HG03575 (cell line): Measurements from ENCODE around the gene PTPN11.
"Not testable (repeated sequence)": the region's sequence is repeated elsewhere in the genome, so short reads cannot be mapped to it uniquely, and the experiment has no call there.

Experiments
- ATAC-seq: cut with Tn5 transposase; IDR thresholded peaks from one replicate; pipeline ENCODE4 v1.9.1; 2021; ENCODE audit not compliant: unreplicated experiment, insufficient number of reproducible peaks, low FRiP score; ENCODE audit errors: extremely low read depth

Gene PTPN11

DNA sequence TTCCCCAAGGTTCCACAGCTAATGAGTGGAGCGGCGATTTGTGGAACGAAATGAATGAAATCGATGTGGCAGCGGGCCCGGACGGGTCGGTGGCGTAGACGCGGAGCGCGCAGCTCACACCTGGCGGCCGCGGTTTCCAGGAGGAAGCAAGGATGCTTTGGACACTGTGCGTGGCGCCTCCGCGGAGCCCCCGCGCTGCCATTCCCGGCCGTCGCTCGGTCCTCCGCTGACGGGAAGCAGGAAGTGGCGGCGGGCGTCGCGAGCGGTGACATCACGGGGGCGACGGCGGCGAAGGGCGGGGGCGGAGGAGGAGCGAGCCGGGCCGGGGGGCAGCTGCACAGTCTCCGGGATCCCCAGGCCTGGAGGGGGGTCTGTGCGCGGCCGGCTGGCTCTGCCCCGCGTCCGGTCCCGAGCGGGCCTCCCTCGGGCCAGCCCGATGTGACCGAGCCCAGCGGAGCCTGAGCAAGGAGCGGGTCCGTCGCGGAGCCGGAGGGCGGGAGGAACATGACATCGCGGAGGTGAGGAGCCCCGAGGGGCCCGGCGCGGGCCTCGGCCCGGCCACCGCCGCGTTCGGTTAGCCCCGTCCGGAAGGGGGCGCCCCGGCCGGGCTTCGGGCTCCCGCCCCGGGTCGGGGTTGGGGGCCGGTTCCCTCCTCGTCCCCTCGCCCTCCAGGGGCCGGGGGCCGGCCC lies at the start of gene PTPN11:
PTPN11 (plus strand) TSS at position 340 of the 689 bp plus-strand sequence; CDS start at position 505, 165 bp downstream.
- ATAC-seq = no peak

DNA sequence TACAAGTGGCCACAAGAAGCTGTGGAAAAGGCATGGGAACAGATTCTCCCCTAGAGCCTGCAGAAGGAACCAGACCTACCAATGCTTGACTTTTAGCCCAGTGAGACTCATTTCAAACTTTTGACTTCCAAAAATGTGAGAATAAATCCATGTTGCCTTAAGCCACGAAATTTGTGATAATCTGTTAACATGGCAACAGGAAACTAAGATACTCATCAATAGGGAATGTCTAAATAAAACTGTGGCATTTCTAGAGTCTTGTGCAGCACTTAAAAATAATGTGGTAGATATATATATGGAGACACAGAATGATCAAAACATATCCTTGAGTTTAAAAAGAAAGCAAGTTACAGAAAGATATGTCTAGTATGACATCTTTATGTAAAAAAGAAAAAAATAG lies 48.5 kb upstream of the PTPN11 start:
- ATAC-seq = no peak

DNA sequence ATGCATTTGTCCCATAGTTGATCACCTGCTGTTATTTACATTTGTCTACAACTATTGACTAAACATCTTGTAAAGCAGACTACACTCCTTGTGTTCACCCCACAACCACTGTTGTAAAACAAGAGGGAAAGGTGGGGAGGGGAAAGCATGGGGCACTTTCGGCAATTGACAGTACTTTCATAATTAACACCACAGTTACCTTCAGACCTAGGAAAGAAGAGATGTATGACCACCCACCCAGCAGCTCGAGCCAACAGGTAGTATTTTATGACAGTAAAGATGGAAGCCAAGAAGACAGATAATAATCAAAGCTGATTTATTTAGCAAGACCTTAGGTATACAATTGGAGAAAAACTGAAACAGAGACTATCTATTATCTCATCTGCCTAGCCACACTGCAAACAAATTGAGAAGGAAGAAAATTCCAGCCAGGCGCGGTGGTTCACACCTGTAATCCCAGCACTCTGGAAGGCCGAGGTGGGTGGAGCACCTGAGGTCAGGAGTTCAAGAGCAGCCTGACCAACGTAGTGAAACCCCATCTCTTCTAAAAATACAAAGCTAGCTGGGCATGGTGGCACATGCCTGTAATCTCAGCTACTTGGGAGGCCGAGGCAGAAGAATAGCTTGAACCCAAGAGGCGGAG lies 47.8 kb upstream of the PTPN11 start:
- ATAC-seq = no peak

DNA sequence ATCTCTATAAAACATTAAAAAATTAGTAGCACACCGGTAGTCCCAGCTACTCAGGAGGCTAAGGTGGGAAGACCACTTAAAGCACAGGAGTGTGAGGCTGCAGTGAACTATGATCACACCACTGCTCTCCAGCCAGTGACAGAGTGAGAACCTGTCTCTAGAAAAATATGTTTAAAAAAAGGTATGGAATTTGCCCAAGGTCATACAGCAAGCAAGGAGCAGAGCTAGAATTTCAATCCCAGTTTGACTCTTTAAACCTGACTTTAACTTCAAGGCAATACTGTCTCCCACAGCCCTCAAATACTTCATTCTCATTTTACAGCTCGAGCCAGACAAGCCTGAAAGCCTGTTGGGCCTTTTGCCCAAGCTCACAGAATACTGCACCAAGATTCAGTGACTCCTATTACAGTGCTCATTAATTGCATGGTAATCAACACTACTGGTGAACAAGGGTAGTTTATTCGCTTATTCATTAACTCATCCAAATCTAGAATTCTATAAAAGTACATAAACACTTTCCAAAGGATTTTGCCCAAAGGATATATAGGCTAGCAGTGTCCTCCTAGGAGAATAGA lies 44.5 kb upstream of the PTPN11 start:
- no peak for ATAC-seq

DNA sequence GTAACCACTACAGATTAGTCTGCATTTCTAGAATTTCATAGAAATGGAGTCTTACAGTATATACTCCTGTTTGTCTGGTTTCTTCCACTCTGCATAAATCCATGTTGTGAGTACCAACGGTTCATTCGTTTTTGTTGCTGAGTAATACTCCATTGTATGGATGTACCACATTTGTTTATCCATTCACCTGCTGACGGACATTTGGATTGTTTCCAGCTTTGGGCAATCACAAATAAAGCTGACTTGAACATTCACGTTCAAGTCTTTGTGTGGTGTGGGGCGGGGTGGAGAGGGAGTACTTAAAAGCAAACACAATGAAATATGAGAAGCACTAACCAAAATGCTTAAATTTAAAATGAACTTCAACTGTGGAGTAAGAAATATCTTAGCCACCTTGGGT lies 43.6 kb upstream of the PTPN11 start:
- no peak for ATAC-seq

DNA sequence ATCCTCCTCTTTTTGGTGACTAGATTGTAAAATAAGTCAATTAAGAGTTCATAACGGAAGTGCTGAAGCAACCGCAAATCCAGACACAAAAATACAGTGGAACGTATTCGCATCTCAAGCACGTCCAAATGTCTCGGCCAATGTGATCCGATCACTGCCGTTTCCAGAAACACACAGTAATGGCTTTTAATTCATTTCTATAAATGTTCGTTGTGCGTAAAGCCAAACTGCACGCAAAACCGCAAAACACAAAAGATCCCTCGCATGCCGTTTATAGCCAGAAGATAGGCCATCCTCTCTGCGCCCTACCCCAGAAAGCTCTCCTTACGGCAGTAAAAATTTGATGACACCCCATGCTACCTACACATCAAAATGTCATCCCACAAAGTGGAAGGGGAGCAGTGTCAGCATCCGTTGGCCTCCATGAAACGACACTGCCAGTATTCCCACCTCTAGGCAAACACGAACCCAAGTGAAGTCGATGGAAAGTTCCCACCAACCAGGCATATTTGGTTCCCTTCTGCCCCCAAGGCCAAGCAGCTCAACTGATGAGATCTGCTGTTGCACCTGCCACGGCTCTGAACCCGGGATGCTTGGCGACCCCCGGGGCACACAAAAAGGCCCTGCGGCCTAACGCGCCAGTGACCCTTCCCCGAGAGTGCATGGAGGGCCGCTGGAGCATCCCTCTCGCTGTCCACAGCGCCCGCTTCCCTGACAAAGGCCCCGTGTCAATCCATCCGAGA lies 37.9 kb upstream of the PTPN11 start:
- ATAC-seq = no peak

DNA sequence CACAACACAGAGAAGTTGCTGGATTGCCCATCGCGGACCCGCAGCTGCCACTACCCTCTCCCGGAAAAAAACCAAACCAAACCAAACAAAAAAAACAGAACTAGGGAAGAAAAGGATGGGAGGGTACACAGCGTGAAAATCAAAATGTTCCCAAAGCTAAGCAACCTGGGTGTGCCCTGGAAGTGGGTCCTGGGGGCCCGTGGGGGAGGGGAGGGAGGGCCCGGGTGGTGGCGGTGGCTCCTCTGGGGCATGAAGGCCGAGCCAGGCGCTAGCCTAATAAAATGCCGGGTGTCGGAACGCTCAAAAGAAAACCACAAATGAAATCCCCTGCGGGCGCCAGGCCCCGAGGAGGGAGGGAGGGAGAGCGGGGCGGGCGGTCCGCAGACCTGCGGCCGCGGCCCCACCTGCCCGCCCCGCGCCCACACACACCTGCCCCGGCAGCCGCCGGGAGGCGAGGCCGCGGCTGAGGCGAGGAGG lies 37.3 kb upstream of the PTPN11 start:
- ATAC-seq = no peak

DNA sequence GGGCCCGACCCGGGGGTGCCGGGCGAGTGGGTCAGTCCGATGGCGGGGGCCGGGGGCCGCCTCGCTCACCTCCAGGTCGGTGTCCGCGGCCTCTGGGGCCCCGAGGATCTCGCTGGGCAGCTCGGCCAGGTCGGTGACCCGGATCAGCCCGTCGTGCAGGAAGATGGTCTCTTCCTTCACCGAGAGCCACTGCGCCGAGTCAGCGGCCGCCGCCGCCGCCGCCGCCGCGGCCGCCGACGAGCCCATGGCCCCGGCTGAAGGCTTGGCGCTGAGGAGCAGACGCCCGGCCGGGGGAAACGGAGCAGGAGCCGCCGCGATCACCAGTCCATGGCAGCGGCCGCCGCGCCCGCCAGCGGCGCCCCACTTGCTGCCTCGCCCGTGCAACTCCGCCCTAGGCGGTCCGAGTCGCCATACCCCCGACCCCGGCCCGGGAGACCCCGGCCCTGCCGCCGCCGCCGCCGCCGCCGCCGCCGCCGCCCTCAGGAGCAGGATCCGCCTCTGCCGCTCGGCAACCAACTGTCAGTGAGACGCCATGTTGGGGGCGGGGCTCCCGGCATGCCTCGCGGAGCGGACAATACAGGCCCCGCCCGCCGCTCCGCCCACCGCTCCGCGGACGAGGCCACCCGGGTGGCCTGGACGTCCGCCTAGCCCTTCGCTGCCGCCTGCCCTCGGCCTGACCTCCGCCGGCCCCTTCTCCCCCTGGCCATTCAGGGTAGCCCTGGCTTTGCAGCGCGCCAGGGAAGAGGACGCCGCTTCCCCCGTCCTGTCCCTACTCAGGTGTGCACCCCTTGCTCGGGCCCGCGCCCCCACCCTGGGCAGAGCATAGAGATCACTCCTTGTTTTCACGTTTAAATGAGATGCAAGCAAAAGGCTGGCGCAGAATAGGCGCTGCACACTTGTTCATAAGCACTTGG lies 36.6 kb upstream of the PTPN11 start, which contains the start of gene HECTD4:
HECTD4 (minus strand) TSS at position 549 of the 914 bp plus-strand sequence; CDS start at position 246, 303 bp downstream.
- ATAC-seq = no peak

DNA sequence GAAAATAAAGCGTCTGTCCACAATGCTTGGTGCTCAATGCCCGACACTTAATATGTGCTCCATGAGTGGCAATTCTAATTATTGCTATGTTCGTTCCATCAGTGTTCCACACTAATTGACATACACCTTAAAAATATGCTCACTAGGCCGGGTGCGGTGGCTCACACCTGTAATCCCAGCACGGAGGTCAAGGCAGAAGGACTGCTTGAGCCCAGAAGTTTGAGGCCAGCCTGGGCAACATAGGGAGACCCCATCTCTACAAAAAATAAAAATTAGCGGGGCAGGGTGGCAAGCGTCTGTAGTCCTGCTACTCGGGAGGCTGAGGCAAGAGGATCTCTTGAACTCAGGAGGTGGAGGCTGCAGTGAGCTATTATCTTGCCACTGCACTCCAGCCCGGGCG lies 35.9 kb upstream of the PTPN11 start:
- no peak for ATAC-seq

DNA sequence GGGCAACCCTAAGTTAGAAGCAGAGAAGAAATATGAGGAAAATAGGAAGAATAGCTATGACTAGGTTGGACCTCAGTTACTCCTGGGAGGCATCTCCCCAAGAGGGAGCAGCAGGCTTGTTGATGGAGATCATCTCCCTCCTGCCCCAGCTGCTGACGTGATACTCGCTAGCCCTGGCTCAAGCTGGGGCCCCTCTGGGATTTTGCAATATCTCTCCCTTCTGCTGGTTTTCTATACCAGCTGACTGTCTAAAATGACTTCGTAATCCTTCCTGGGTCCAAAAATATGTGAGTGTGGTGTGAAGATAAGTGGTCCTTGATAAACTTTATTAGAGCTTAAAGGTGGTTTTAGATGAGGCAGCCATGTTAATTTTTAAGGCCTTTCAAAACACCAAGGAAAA lies 32.0 kb upstream of the PTPN11 start:
- no peak for ATAC-seq

DNA sequence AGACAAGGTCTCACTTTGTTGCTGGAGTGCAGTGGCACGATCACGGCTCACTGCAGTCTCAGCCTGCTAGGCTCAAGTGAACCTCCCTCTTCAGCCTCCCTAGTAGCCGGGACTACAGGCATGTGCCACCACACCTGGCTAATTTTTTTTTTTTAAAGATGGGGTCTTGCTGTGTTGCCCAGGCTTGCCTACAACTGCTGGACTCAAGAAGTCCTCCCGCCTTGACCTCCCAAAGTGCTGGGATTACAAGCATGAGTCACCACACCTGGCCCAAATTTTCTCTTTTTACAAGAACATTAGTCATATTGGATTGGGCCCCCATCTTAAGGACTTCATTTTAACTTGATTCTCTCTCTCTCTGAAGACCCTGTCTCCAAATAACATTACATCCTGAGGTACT lies 29.5 kb upstream of the PTPN11 start:
- ATAC-seq = no peak

DNA sequence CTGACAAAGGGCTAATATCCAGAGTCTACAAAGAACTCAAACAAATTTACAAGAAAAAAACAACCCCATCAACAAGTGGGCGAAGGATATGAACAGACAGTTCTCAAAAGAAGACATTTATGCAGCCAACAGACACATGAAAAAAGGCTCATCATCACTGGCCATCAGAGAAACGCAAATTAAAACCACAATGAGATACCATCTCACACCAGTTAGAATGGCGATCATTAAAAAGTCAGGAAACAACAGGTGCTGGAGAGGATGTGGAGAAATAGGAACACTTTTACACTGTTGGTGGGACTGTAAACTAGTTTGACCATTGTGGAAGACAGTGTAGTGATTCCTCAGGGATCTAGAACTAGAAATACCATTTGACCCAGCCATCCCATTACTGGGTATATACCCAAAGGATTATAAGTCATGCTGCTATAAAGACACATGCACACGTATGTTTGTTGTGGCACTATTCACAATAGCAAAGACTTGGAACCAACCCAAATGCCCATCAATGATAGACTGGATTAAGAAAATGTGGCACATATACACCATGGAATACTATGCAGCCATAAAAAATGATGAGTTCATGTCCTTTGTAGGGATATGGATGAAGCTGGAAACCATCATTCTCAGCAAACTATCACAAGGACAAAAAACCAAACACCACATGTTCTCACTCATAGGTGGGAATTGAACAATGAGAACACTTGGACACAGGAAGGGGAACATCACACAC lies 28.7 kb upstream of the PTPN11 start:
- ATAC-seq = not testable (repeated sequence)

DNA sequence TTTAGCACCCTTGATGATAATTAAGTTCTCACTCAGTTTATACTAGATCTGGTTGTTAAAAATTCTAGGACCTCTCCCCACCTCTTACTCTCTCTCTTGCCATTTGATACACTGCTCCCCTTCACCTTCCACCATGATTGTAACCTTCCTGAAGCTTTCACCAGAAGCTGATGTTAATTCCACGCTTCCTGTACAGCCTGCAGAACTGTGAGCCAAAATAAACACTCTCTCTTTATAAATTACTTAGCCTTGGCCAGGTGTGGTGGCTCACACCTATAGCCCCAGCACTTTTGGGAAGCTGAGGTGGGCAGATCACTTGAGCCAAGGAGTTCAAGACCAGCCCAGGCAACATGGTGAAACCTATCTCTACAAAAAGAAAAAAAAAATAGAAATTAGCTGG lies 25.4 kb upstream of the PTPN11 start:
- no peak for ATAC-seq

DNA sequence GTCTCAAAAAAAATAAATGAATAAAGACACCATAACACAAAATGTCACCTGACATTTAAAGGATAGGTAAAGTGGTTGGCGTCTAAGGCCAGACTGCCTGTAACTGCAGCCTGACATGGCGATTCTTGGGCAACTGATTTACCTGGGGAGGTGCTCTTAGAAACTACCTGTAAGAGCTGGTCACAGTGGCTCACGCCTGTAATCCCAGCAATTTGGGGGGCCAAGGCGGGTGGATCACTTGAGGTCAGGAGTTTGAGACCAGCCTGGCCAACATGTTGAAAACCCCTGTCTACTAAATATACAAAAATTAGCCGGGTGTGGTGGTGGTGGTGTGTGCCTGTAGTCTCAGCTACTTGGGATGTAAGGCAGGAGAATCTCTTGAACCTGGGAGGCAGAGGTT lies 17.7 kb upstream of the PTPN11 start:
- ATAC-seq = no peak

DNA sequence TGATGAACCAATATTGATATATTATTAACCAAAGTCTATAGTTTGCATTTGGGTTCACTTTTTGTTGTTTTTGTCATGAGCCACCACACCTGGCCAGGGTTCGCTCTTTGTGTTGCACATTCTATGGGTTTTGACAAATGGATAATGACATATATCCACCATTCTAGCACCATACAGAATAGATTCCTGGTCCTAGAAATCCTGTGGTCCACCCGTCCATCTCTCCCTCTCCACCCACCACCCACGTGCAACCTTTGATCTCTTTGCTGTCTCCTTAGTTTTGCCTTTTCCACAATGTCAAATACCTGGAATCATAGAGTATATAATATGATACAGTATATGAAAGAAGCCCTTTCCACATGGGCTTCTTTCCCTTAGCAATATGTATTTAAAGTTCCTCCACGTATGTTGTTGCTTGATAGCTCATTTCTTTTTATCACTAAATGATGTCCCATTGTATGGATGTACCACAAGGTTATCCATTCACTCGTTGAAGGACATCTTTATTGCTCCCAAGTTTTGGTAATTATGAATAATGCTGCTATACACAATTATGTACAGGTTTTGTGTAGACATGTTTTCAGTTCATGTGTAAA lies 16.7 kb upstream of the PTPN11 start:
- ATAC-seq = no peak

DNA sequence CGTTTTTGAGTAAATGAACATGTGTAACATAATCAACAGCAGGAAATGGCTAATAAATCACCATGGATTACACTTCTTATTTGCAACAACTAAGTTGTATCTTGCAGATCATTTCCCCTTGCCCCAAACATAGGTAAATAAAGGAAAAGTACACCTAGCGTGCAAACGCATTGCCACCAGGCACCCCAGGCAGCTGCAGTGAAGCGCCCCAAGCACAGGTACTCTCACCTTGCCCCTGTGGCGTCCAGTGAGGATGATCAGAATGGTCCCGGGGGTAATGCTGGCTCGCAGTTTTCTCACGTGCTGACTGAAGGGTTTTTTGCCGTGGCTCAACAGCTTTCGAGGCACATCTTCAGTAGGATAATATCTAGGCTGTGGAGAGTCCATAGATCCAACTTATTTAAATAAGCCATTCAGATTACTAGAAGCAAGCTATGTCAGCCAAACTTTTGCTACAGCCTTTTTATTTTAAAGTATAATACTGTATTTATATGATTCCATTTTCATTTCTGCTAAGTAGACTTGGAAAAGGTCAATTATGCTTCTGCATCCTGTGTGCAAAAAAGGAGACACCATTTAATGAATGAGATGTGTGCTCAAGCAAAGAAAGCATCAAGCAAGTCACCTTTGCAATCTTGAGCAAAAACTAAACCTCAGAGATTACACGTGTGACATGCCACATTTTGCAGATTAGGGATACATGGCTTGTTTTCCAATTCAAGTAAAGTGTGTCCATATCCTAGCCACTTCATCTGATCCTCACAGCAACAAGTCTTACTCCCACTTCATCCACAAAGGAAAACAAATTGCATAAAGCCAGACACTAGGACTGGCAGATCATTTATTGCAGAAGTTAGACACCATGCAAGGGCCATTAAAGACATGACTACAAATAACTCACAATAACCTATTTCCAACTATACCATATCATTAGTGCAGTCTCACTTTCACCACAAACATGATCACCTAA lies 11.9 kb upstream of the PTPN11 start:
- ATAC-seq = no peak

DNA sequence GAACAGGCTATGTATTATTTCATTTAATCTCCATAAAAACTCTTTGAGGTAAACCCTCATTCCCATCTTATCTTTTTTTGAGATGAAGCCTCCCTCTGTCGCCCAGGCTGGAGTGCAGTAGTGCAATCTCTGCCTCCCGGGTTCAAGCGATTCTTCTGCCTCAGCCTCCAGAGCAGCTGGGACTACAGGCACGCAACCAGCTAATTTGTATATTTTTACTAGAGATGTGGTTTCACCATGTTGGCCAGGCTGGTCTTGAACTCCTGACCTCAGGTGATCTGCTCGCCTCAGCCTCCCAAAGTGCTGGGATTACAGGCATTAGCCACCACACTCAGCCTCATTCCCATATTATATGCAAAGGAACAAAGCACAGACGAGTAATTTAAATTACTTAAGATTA lies 11.1 kb upstream of the PTPN11 start:
- ATAC-seq = not testable (repeated sequence)
